Esophagus muscularis mucosa (tissue), 2 donors: ENCODE results near the gene USP17L15.
"Not testable (repeated sequence)": the region's sequence is repeated elsewhere in the genome, so short reads cannot be mapped to it uniquely, and the experiment has no call there.

Experiments used
- POLR2A ChIP-seq: fragments of 450-650 bp; IDR thresholded peaks from one replicate; pipeline ENCODE4 v1.6.1; 2017; ENCODE audit warnings: antibody characterized with exemption, moderate library complexity, mild to moderate bottlenecking, low read depth
- POLR2AphosphoS5 ChIP-seq, 2 donors: sonication (generic); formaldehyde crosslinking; IDR thresholded peaks; one replicate each; pipeline ENCODE4 v1.6.1; 2017; ENCODE audit warnings: antibody characterized with exemption in 2 of 2

DNA sequence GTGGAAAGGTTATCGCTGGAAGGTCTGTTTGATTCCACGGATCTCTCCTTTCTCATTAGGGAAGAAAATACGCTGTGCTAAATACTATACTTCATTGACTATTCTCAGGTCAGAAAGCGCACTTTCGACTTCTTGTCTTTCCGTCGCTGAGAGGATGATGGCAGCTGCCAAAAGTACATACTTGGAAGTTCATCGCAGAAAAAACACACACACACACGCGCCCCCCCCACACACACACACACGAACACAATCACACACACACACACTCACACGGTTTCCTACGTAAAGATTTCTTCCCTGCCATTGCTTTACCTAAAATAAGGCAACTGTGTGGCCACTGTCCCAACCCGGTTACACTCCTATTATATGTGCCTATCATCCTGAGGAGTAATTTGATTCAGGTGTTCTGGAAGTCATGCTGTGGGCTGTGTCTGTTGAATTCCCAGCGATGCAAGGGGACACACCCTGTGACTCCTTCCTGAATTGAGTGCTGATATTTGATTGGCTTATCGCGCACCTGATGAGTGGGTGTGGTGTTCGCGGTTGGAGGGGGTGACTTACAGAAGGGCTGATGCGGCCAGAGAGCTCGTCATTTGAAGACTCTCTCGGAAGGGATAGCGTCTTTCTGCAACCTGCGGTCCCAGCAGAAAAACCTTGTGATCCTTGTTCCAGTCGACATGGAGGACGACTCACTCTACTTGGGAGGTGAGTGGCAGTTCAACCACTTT, 13.9 kb downstream of the USP17L15 start, which contains the start of gene USP17L18:
- TF ChIP-seq POLR2A; POLR2AphosphoS5 (IDR thresholded peaks at IDR 0.05): not testable (repeated sequence)
